ENCODE measurements around the gene ISLR2. TPM values are rescaled to one million over a fixed set of nuclear protein-coding genes. Genes with fewer than 3 reads are reported as not detected.
A peak's percentile ranks its signal among the peaks of the same experiment; 100 is the strongest.
"Not testable (repeated sequence)": the region's sequence is repeated elsewhere in the genome, so short reads cannot be mapped to it uniquely, and the experiment has no call there.

The ISLR2 gene, protein sequence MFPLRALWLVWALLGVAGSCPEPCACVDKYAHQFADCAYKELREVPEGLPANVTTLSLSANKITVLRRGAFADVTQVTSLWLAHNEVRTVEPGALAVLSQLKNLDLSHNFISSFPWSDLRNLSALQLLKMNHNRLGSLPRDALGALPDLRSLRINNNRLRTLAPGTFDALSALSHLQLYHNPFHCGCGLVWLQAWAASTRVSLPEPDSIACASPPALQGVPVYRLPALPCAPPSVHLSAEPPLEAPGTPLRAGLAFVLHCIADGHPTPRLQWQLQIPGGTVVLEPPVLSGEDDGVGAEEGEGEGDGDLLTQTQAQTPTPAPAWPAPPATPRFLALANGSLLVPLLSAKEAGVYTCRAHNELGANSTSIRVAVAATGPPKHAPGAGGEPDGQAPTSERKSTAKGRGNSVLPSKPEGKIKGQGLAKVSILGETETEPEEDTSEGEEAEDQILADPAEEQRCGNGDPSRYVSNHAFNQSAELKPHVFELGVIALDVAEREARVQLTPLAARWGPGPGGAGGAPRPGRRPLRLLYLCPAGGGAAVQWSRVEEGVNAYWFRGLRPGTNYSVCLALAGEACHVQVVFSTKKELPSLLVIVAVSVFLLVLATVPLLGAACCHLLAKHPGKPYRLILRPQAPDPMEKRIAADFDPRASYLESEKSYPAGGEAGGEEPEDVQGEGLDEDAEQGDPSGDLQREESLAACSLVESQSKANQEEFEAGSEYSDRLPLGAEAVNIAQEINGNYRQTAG
- total RNA-seq: not detected
- total RNA-seq: 0 to 0.23 reads per million in 2 donors

DNA sequence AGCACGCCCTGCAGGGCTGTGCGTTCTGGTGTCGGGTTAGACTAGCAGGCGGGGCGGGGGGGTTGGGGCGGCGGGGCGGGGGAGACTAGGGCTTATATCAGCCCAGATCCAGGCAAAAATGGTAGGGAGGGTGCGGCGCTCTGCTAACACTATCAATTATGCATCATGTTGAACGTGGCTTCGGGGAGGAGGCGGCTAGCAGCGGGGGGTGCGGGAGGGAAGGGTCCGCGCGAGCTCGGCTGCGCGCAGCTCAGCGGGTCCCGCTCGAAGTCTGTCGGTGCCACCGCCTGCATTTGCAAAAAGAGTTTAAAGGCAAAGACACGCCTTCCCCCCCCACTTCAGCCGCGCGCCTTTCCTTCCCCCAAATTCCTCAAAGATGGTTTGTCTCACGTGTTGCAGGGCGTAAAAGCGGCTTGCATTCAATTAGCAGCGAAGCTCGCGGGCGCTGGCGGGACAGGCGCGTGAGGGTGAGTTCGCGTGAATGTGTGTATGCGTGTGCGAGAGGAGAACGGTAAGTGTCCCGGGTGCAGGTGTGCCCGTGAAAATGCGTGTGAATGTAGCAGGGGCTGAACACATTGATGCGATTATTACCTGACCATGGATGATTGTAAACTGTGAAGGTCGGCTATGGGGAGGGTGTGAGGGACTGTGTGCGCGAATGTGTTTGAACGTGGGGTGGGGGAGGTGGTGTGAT is at the start of gene ISLR2:
TSS of gene ISLR2 (plus strand) at position 432 of the 694 bp plus-strand sequence. CDS start 2,169 bp downstream, outside the sequence.
- peaks cover 89% of the 10 kb centered on the region for H3K27me3 Mint-ChIP-seq
- peak within 1 kb of the TSS; percentile 25 for H3K4me3 Mint-ChIP-seq
- no peak for ATAC-seq
- H3K36me3 Mint-ChIP-seq (ENCODE audit: low read depth): peaks cover 9% of the 10 kb centered on the region
- peaks cover 22% of the 10 kb centered on the region for H3K4me1 Mint-ChIP-seq
- no peaks in the 10 kb centered on the region for H3K9me3 ChIP-seq (ENCODE audit: control insufficient read depth, low read length, poor library complexity, severe bottlenecking)
- DNase-seq: no peak
- H3K27ac Mint-ChIP-seq: peak within 1 kb of the TSS; percentile 75

DNA sequence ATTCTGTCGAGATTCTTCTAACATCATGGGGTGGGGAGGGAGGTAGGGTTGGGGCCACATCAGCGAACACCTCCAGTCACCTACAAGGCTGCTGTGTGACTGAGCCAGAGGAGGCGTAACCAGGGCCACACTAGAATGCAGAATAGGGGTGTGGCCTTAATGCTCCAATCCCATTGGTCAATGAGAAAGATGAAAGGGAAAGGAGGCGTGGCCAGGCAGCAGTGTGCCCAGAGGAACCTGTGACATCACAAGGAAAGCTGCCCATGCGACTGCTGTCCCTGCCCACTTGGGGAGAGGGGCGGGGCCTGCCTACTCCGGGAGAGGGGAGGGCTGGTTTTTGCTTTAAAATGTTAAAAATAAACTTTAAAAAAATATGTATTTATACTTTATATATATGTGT is 47.9 kb upstream of the ISLR2 start, which contains the start of gene GOLGA6A:
TSS of gene GOLGA6A (minus strand) at position 101 of the 400 bp plus-strand sequence. CDS start at position 60, 41 bp downstream.
- not testable (repeated sequence) for H3K4me1 Mint-ChIP-seq; H3K27ac Mint-ChIP-seq; H3K27me3 Mint-ChIP-seq; DNase-seq; H3K36me3 Mint-ChIP-seq (ENCODE audit: low read depth); ATAC-seq; H3K4me3 Mint-ChIP-seq; H3K9me3 ChIP-seq (ENCODE audit: control insufficient read depth, low read length, poor library complexity, severe bottlenecking)

DNA sequence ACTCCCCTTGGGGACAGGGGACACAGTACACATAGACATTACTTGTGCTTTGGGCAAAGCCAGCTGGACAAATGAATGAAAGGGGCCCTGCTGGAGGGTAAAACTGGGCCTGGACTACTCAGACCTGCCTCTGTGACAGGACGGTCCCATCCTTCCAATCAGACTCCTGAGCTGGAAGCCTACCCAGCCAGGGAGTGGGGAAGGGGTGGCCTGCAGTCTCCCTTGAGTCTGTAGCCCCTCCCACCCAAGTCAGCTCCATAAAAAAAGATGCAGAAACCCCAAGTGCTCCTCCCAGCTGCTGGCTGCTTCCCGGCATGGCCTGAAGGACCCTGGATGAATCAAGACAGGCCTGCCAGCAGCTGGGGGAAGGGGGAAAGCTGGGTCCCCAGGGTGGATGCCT is 35.8 kb upstream of the ISLR2 start:
- H3K4me3 Mint-ChIP-seq; ATAC-seq; H3K9me3 ChIP-seq (ENCODE audit: control insufficient read depth, low read length, poor library complexity, severe bottlenecking); H3K27ac Mint-ChIP-seq; DNase-seq; H3K4me1 Mint-ChIP-seq; H3K27me3 Mint-ChIP-seq; H3K36me3 Mint-ChIP-seq (ENCODE audit: low read depth): not testable (repeated sequence)

DNA sequence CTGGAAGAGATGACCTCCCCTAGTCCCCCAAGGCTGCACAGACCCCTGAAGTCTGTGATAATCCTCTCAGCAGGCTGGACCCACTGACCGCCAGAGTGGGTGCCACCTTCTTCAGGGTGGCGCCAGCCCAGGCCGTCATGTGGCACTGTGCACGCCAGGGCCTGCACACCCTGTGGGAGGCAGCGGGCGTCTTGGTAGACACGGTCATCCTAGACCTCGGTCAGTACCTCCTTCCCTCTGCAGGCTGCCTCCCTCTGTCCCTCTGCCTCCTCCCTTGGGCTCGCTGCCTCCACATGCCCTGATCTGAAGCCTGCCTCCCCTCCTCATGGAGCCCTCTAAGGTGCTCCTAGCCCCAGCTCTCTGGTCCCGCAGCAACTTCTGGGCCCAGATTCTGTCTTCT is 34.8 kb upstream of the ISLR2 start:
- not testable (repeated sequence) for H3K36me3 Mint-ChIP-seq (ENCODE audit: low read depth); ATAC-seq; H3K4me1 Mint-ChIP-seq

DNA sequence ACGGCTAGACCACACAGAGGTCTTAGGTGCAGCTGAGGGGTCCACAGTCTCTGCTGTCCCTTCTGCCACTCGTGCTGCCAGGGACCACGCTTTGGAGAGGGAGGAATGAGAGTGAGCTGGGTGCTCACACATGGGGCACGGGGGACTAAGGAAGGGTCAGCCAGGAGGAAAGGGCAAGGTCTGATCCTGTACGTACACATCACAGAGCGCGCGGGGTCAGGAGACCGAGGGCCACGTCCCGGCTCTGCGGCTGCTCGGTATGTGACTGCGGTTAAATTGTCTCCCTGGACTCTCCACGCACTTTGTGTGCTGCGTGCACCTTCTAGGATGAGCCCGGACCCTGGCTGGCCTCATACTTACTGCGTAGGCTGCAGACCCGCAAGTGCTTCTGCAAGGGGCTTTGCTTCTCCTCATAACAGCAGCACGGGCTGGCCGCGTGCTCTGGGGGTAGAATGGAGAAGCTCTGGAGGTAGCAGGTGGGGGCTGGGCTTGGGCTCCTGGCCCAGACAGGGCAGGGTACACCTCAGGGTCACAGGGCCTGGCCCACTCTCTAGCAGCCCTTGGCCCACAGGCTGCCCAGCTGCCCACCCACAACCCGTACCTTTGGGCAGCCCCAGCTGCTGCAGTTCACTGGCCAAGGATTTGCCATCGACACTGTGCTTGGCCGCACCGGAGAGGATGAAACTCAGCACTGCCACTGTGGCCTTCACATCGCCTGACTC is 33.5 kb upstream of the ISLR2 start:
- ATAC-seq; DNase-seq; H3K4me1 Mint-ChIP-seq; H3K27me3 Mint-ChIP-seq; H3K4me3 Mint-ChIP-seq; H3K27ac Mint-ChIP-seq; H3K9me3 ChIP-seq (ENCODE audit: control insufficient read depth, low read length, poor library complexity, severe bottlenecking); H3K36me3 Mint-ChIP-seq (ENCODE audit: low read depth): not testable (repeated sequence)

More for the DNA sequence above, 34.8 kb upstream of the ISLR2 start:
- not testable (repeated sequence) for H3K27me3 Mint-ChIP-seq; H3K9me3 ChIP-seq (ENCODE audit: control insufficient read depth, low read length, poor library complexity, severe bottlenecking); H3K4me3 Mint-ChIP-seq; DNase-seq; H3K27ac Mint-ChIP-seq

DNA sequence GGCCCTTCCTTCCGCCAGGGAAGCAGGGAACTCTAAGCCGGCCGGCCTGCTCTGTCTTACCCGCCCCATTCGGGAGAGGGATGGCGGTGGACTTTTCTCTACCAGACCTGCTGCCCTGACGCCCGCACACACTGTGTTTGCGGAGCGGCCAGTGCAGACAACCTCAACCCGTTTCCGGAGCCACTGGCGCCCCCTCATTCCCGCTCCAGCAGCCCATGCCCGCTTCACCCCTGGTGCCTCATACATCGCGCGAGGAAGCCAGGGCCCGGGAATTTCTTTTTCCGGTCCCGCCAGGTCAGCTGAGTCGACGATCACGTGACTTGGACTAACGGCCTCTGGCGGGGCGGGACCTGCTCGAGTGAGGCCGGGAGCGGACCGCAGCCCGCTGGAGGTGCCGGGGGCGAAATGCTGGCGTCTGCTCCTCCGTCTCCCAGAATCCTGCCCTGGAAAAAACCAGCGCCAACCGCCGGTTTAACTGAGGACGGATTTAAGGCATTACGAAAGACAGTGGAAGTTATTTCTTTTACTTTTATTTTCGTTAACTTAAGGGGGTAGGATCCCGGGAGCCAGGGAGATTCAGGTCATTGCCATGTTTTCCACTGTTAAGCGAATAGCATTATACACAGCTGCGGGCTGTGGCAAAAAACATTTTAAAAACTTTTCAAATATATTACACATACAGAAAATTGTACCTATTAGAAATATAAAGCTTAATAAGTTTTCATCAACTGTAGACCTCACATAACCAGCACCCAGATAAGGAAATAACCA is 30.2 kb upstream of the ISLR2 start:
- Mint-ChIP-seq H3K27ac (peak overlapping the region; percentile 57), H3K4me3 (peak overlapping the region; percentile 83)
- H3K36me3 Mint-ChIP-seq (ENCODE audit: low read depth); H3K4me1 Mint-ChIP-seq; H3K27me3 Mint-ChIP-seq; H3K9me3 ChIP-seq (ENCODE audit: control insufficient read depth, low read length, poor library complexity, severe bottlenecking): not testable (repeated sequence)
- ATAC-seq (peak; percentile 65), DNase-seq (peak in 2 of 3 donors; percentile 28 to 52)

DNA sequence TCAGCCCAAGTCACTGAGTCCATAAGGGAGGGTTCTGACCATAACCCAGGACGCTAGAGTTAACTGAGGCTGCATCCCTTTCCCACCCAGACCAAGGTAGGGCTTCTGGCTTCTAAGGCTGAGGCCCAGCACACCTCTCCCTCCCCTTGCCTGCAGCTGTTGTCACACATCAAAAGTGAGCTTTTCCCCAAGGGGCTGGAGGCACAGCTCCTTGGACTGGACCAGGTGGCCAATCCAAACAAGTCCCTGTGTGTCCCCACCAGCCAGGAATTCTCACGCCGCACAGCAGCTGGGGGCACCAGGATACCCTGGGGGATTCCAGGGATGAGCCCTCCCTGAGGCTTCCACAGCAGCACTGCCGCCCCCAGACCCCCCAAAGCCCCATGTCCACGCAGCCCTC is 22.3 kb upstream of the ISLR2 start:
- DNase-seq: no peak
- no peak for ATAC-seq
- H3K4me3 Mint-ChIP-seq: no peak overlapping the region
- H3K4me1 Mint-ChIP-seq: peaks cover 2% of the 10 kb centered on the region
- no peak overlapping the region for H3K27ac Mint-ChIP-seq
- peaks cover 14% of the 10 kb centered on the region for H3K27me3 Mint-ChIP-seq
- no peaks in the 10 kb centered on the region for H3K36me3 Mint-ChIP-seq (ENCODE audit: low read depth)
- H3K9me3 ChIP-seq (ENCODE audit: control insufficient read depth, low read length, poor library complexity, severe bottlenecking): no peaks in the 10 kb centered on the region

DNA sequence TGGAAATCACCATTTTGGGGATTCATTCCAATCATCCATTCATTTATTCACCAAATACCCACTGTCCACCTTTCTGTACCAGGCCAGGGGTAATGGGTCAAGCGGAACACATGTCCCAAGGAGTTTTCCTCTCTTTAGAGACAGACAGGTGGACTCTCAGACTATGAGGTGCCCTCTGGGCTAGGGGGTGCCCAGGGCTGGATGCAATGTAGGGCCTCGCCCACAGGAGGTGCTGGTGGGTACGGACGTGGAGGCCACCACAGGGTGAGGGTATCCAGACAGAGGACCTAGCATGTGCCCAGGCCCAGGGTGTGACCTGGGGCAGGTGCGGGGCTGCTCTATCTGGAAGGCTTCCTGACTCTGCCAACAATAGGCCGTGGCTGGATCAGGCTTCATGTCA is 21.8 kb upstream of the ISLR2 start:
- not testable (repeated sequence) for ATAC-seq; H3K27ac Mint-ChIP-seq; H3K36me3 Mint-ChIP-seq (ENCODE audit: low read depth); DNase-seq; H3K4me1 Mint-ChIP-seq; H3K9me3 ChIP-seq (ENCODE audit: control insufficient read depth, low read length, poor library complexity, severe bottlenecking); H3K4me3 Mint-ChIP-seq
- peaks cover 19% of the 10 kb centered on the region for H3K27me3 Mint-ChIP-seq

DNA sequence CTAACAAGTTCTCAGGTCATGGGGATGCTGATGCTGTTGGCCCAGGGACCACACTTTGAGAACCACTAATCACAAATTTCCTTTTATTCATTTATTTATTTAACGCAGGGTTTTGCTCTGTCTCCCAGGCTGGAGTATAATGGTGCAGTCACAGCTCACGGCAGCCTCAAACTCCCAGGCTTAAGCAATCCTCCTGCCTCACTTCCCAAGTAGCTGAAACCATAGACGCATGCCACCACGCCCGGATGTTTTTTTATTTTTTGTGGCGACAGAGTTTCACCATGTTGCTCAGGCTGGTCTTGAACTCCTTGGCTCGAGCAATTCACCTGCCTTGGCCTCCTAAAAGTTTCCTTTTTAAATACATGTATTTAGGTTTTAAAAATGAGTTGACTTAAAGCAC is 20.7 kb upstream of the ISLR2 start:
- no peak for DNase-seq
- Mint-ChIP-seq H3K4me1 (peaks cover 2% of the 10 kb centered on the region), H3K27me3 (peaks cover 28% of the 10 kb centered on the region), H3K27ac (no peak overlapping the region), H3K36me3 (ENCODE audit: low read depth) (peaks cover 2% of the 10 kb centered on the region), H3K4me3 (no peak overlapping the region)
- ATAC-seq: no peak
- H3K9me3 ChIP-seq (ENCODE audit: control insufficient read depth, low read length, poor library complexity, severe bottlenecking): no peaks in the 10 kb centered on the region

DNA sequence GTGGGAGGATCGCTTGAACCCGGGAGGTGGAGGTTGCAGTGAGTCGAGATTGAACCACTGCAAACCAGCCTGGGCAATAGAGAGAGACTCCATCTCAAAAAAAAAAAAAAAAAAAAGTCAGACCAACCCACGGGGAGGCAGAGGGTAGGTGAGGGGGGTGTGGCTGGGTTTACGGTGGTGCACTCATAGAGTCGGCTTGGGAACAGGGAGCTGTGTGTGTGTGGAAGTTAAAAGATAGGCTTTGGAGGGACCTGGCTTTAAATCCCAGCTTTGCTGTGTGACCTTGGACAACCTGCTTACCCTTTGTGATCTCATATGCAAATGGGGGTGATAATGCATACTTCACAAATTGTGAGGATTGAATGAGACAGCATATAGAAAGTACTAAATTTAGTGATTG is 10.0 kb upstream of the ISLR2 start:
- Mint-ChIP-seq H3K4me3 (no peak overlapping the region), H3K27ac (no peak overlapping the region), H3K36me3 (ENCODE audit: low read depth) (no peaks in the 10 kb centered on the region), H3K4me1 (peaks cover 3% of the 10 kb centered on the region), H3K27me3 (peaks cover 60% of the 10 kb centered on the region)
- no peak for DNase-seq
- ATAC-seq: no peak
- no peaks in the 10 kb centered on the region for H3K9me3 ChIP-seq (ENCODE audit: control insufficient read depth, low read length, poor library complexity, severe bottlenecking)

DNA sequence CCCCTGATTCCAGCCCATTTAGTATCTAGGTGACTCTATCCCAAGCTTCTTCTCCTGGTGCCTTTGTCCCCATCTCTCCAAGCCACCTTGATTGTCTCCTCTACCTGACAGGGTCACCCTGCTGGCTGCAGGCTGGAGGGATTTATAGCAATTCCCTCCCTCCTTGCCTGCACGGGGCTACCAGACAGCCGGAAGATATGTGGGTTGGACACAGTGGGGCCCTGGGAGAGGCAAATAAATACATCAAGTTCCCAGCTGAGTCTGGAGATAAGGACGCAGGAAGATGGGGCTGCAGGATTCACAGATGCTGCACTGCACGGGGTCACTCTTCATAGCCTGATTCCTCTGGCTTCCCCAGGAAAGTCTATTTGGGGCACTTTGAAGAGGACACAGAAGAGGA is 9.3 kb upstream of the ISLR2 start:
- no peaks in the 10 kb centered on the region for H3K36me3 Mint-ChIP-seq (ENCODE audit: low read depth)
- H3K9me3 ChIP-seq (ENCODE audit: control insufficient read depth, low read length, poor library complexity, severe bottlenecking): no peaks in the 10 kb centered on the region

DNA sequence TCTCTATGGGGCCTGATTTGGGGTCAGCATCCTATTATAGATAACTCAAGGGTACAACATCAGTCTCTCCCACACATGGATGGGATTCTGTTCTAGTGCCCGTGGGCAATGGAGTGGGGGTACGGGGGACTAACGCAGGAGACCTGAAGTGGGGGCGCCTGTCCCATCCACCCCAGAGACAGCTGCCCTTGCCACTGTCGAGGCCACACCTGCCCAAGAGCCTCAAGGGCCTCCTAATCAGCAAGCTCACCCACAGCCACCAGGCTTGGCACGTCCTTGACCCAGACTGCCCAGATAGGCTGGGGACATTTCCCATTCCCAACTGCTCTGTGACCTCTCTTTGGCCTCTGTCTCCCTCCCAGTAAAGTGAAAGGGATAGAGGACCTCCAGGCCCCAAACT is 8.5 kb upstream of the ISLR2 start:
- H3K27ac Mint-ChIP-seq: no peak overlapping the region
- DNase-seq: no peak
- H3K4me1 Mint-ChIP-seq: peaks cover 3% of the 10 kb centered on the region
- no peak for ATAC-seq
- no peaks in the 10 kb centered on the region for H3K9me3 ChIP-seq (ENCODE audit: control insufficient read depth, low read length, poor library complexity, severe bottlenecking)
- H3K27me3 Mint-ChIP-seq: peaks cover 72% of the 10 kb centered on the region
- no peak overlapping the region for H3K4me3 Mint-ChIP-seq
- H3K36me3 Mint-ChIP-seq (ENCODE audit: low read depth): no peaks in the 10 kb centered on the region

More for the DNA sequence above, 9.3 kb upstream of the ISLR2 start:
- Mint-ChIP-seq H3K4me3 (no peak overlapping the region), H3K27me3 (peaks cover 65% of the 10 kb centered on the region), H3K4me1 (peaks cover 3% of the 10 kb centered on the region), H3K27ac (no peak overlapping the region)
- no peak for DNase-seq
- ATAC-seq: no peak

All from T-helper 17 cell (primary cell).